Naive thymus-derived CD8-positive, alpha-beta T cell (primary cell): ENCODE data around the gene POLR3A. TPM values are rescaled to one million over a fixed set of nuclear protein-coding genes. Genes with fewer than 3 reads are reported as not detected.
A peak's percentile ranks its signal among the peaks of the same experiment; 100 is the strongest.
"Not testable (repeated sequence)": the region's sequence is repeated elsewhere in the genome, so short reads cannot be mapped to it uniquely, and the experiment has no call there.

ENCODE experiments used
- ATAC-seq, 2 donors: fragments of 150-1000 bp; cut with Tn5 transposase in 1 of 2; sonication (Bioruptor Pico), chemical (Tn5 transposase) in 1 of 2; 1 replicate in 1 of 2; 2 replicates in 1 of 2; pipeline ENCODE4 v1.10.0; 2021; ENCODE audit warnings: mild to moderate bottlenecking in 2 of 2, moderate library complexity in 2 of 2
- POLR2A ChIA-PET: fragments of 350-600 bp; sonication (Branson Sonifier 250); formaldehyde crosslinking; loops from one replicate; lab custom pipeline; 2021; ENCODE audit warnings: antibody characterized with exemption; lab: Charles Lee
- DNase-seq, 10 donors: peaks; one replicate each; pipeline versions ENCODE4 v3.0.0 to v3.0.0-alpha.2; 2020 to 2022
- H3K27ac Mint-ChIP-seq, 10 donors: one replicate each; pipeline ENCODE4 v1.8.0; 2020 to 2022; ENCODE audit warnings: mild to moderate bottlenecking in 10 of 10, mixed read lengths in 10 of 10, moderate library complexity in 4 of 10, inconsistent platforms in 1 of 10
- H3K27me3 Mint-ChIP-seq, 5 donors: one replicate each; pipeline ENCODE4 v1.8.0; 2021 to 2022; ENCODE audit warnings: mixed read lengths in 5 of 5
- H3K36me3 Mint-ChIP-seq, 3 donors: one replicate each; pipeline ENCODE4 v1.8.0; 2020 to 2022; ENCODE audit warnings: mixed read lengths in 3 of 3, mild to moderate bottlenecking in 2 of 3, inconsistent platforms in 1 of 3
- H3K4me1 Mint-ChIP-seq, 4 donors: one replicate each; pipeline ENCODE4 v1.8.0; 2021 to 2022; ENCODE audit warnings: mixed read lengths in 4 of 4
- H3K4me3 Mint-ChIP-seq, 10 donors: one replicate each; pipeline ENCODE4 v1.8.0; 2020 to 2022; ENCODE audit warnings: mild to moderate bottlenecking in 10 of 10, mixed read lengths in 10 of 10, moderate library complexity in 6 of 10, inconsistent platforms in 1 of 10
- H3K9me3 Mint-ChIP-seq, 9 donors: one replicate each; pipeline ENCODE4 v1.8.0; 2020 to 2022; ENCODE audit warnings: mixed read lengths in 9 of 9, mild to moderate bottlenecking in 3 of 9, inconsistent platforms in 1 of 9, moderate library complexity in 1 of 9
- polyA plus RNA-seq, 3 donors: library from polyadenylated mRNA; unstranded; fragments of 300-500 nt; fragmentation: Illumina TruSeq; gene quantifications; one replicate each; pipeline ENCODE4 v1.2.3, GENCODE V29; 2021
- total RNA-seq, 8 experiments: library from RNA in 2 of 8; stranded (reverse) in 2 of 8; gene quantifications; one replicate each; pipeline ENCODE4 v1.2.3 and lab custom pipeline; 2021 to 2026

POLR3A gene
- total and polyA plus RNA-seq, 5 experiments from 2014 or later, result 7.3 to 18.1 (median 10.3) TPM

- POLR2A ChIA-PET, result interaction anchor here (0.6 kb wide), 1 partner anchor 29 kb away, joined by 3 read pairs; no protein-coding TSS in a partner anchor
- ATAC-seq (no peak), DNase-seq (no peak)
- no peaks in the 10 kb centered on the region for H3K27me3 Mint-ChIP-seq
- no peaks in the 10 kb centered on the region for H3K4me1 Mint-ChIP-seq
- H3K9me3 Mint-ChIP-seq, result no peaks in the 10 kb centered on the region
- peaks cover 0 to 99% (median 29%) of the 10 kb centered on the region in 3 donors for H3K36me3 Mint-ChIP-seq
- peak overlapping the region in 2 of 10 donors; percentile 10 to 17 for H3K27ac Mint-ChIP-seq
- no peak overlapping the region for H3K4me3 Mint-ChIP-seq
Observed at GRCh38 chr10:78010278-78010677, 19.0 kb downstream of the POLR3A start.

GRCh38 chr10:78009662-78010061 lies 19.7 kb downstream of the POLR3A start:
- Mint-ChIP-seq H3K36me3 (peaks cover 0 to 98% (median 33%) of the 10 kb centered on the region in 3 donors), H3K27ac (peak overlapping the region in 1 of 10 donors; percentile 36), H3K4me1 (no peaks in the 10 kb centered on the region), H3K4me3 (no peak overlapping the region), H3K9me3 (no peaks in the 10 kb centered on the region), H3K27me3 (no peaks in the 10 kb centered on the region)
- POLR2A ChIA-PET, result interaction anchor here (0.6 kb wide), 1 partner anchor 30 kb away, joined by 3 read pairs; no protein-coding TSS in a partner anchor
- ATAC-seq (no peak), DNase-seq (no peak)

GRCh38 chr10:78007172-78007571 lies 22.1 kb downstream of the POLR3A start:
- peak overlapping the region in 1 of 10 donors; percentile 17 for H3K27ac Mint-ChIP-seq
- DNase-seq, result no peak
- POLR2A ChIA-PET, result no interaction called here
- H3K9me3 Mint-ChIP-seq, result no peaks in the 10 kb centered on the region
- H3K27me3 Mint-ChIP-seq, result no peaks in the 10 kb centered on the region
- H3K36me3 Mint-ChIP-seq, result peaks cover 0 to 98% (median 39%) of the 10 kb centered on the region in 3 donors
- no peak for ATAC-seq
- no peak overlapping the region for H3K4me3 Mint-ChIP-seq
- peaks cover 0 to 2% (median 0%) of the 10 kb centered on the region in 4 donors for H3K4me1 Mint-ChIP-seq

GRCh38 chr10:78004215-78005026 lies 24.9 kb downstream of the POLR3A start:
- H3K27me3 Mint-ChIP-seq, result no peaks in the 10 kb centered on the region
- no peak overlapping the region for H3K4me3 Mint-ChIP-seq
- no peak for DNase-seq
- no peak overlapping the region for H3K27ac Mint-ChIP-seq
- POLR2A ChIA-PET, result no interaction called here
- ATAC-seq, result no peak
- H3K4me1 Mint-ChIP-seq, result peaks cover 0 to 6% (median 0%) of the 10 kb centered on the region in 4 donors
- H3K36me3 Mint-ChIP-seq, result peaks cover 13 to 96% (median 56%) of the 10 kb centered on the region in 3 donors
- H3K9me3 Mint-ChIP-seq, result no peaks in the 10 kb centered on the region

- H3K4me3 Mint-ChIP-seq, result no peak overlapping the region
- DNase-seq (no peak), ATAC-seq (no peak)
- H3K9me3 Mint-ChIP-seq, result peaks cover 0 to 2% (median 0%) of the 10 kb centered on the region in 9 donors
- peaks cover 0 to 6% (median under 1%) of the 10 kb centered on the region in 4 donors for H3K4me1 Mint-ChIP-seq
- H3K36me3 Mint-ChIP-seq, result peaks cover 15 to 94% (median 59%) of the 10 kb centered on the region in 3 donors
- no peak overlapping the region for H3K27ac Mint-ChIP-seq
- POLR2A ChIA-PET, result no interaction called here
- H3K27me3 Mint-ChIP-seq, result no peaks in the 10 kb centered on the region
Observed at GRCh38 chr10:78002541-78003288, 26.6 kb downstream of the POLR3A start.

- POLR2A ChIA-PET, result no interaction called here
- Mint-ChIP-seq H3K27ac (peak overlapping the region in 2 of 10 donors; percentile 54 to 62), H3K27me3 (no peaks in the 10 kb centered on the region), H3K4me3 (no peak overlapping the region), H3K4me1 (peaks cover 0 to 7% (median 3%) of the 10 kb centered on the region in 4 donors), H3K36me3 (peaks cover 15 to 94% (median 60%) of the 10 kb centered on the region in 3 donors), H3K9me3 (peaks cover 0 to 2% (median 0%) of the 10 kb centered on the region in 9 donors)
- ATAC-seq (no peak), DNase-seq (no peak)
Observed at GRCh38 chr10:78000956-78001472, 28.3 kb downstream of the POLR3A start.

- H3K4me3 Mint-ChIP-seq, result no peak overlapping the region
- H3K27ac Mint-ChIP-seq, result no peak overlapping the region
- ATAC-seq (no peak), DNase-seq (no peak)
- peaks cover 0 to 7% (median 3%) of the 10 kb centered on the region in 4 donors for H3K4me1 Mint-ChIP-seq
- H3K27me3 Mint-ChIP-seq, result no peaks in the 10 kb centered on the region
- peaks cover 0 to 2% (median 0%) of the 10 kb centered on the region in 9 donors for H3K9me3 Mint-ChIP-seq
- POLR2A ChIA-PET, result no interaction called here
- peaks cover 15 to 92% (median 58%) of the 10 kb centered on the region in 3 donors for H3K36me3 Mint-ChIP-seq
Observed at GRCh38 chr10:78000206-78000605, 29.1 kb downstream of the POLR3A start.

GRCh38 chr10:77998780-77999179 lies 30.5 kb downstream of the POLR3A start:
- H3K4me1 Mint-ChIP-seq, ATAC-seq, POLR2A ChIA-PET, DNase-seq, H3K4me3 Mint-ChIP-seq, H3K27me3 Mint-ChIP-seq, H3K27ac Mint-ChIP-seq, H3K9me3 Mint-ChIP-seq: not testable (repeated sequence)
- H3K36me3 Mint-ChIP-seq, result peaks cover 15 to 91% (median 52%) of the 10 kb centered on the region in 3 donors

- no peak for DNase-seq
- H3K4me1 Mint-ChIP-seq, result peaks cover 0 to 9% (median 5%) of the 10 kb centered on the region in 4 donors
- no peaks in the 10 kb centered on the region for H3K27me3 Mint-ChIP-seq
- H3K9me3 Mint-ChIP-seq, result peaks cover 0 to 2% (median 0%) of the 10 kb centered on the region in 9 donors
- POLR2A ChIA-PET, result no interaction called here
- ATAC-seq, result no peak
- no peak overlapping the region for H3K4me3 Mint-ChIP-seq
- peaks cover 0 to 92% (median 31%) of the 10 kb centered on the region in 3 donors for H3K36me3 Mint-ChIP-seq
- H3K27ac Mint-ChIP-seq, result no peak overlapping the region
Observed at GRCh38 chr10:77993620-77994019, 35.7 kb downstream of the POLR3A start.

- no peak for ATAC-seq
- H3K27ac Mint-ChIP-seq, result no peak overlapping the region
- peaks cover 0 to 5% (median 1%) of the 10 kb centered on the region in 4 donors for H3K4me1 Mint-ChIP-seq
- H3K4me3 Mint-ChIP-seq, result no peak overlapping the region
- POLR2A ChIA-PET, result interaction anchor here (0.6 kb wide), 1 partner anchor 64 kb away, joined by 4 read pairs; no protein-coding TSS in a partner anchor
- no peaks in the 10 kb centered on the region for H3K27me3 Mint-ChIP-seq
- H3K9me3 Mint-ChIP-seq, result no peaks in the 10 kb centered on the region
- no peak for DNase-seq
- H3K36me3 Mint-ChIP-seq, result peaks cover 7 to 97% (median 28%) of the 10 kb centered on the region in 3 donors
Observed at GRCh38 chr10:77989081-77989724, 40.1 kb downstream of the POLR3A start.

GRCh38 chr10:77987671-77988255 lies 41.6 kb downstream of the POLR3A start:
- no peaks in the 10 kb centered on the region for H3K9me3 Mint-ChIP-seq
- DNase-seq (no peak), ATAC-seq (no peak)
- H3K4me3 Mint-ChIP-seq, result no peak overlapping the region
- peaks cover 7 to 98% (median 39%) of the 10 kb centered on the region in 3 donors for H3K36me3 Mint-ChIP-seq
- H3K27ac Mint-ChIP-seq, result peak overlapping the region in 2 of 10 donors; percentile 30 to 35
- no peaks in the 10 kb centered on the region for H3K4me1 Mint-ChIP-seq
- no peaks in the 10 kb centered on the region for H3K27me3 Mint-ChIP-seq
- POLR2A ChIA-PET, result no interaction called here

- no peak for ATAC-seq
- H3K4me3 Mint-ChIP-seq, result no peak overlapping the region
- H3K36me3 Mint-ChIP-seq, result peaks cover 7 to 97% (median 43%) of the 10 kb centered on the region in 3 donors
- no peaks in the 10 kb centered on the region for H3K4me1 Mint-ChIP-seq
- no peak for DNase-seq
- H3K27ac Mint-ChIP-seq, result peak overlapping the region in 1 of 10 donors; percentile 13
- POLR2A ChIA-PET, result no interaction called here
- no peaks in the 10 kb centered on the region for H3K9me3 Mint-ChIP-seq
- H3K27me3 Mint-ChIP-seq, result no peaks in the 10 kb centered on the region
Observed at GRCh38 chr10:77984986-77985385, 44.3 kb downstream of the POLR3A start.
